ENCODE results near the gene RC3H1. TPM values are rescaled to one million over a fixed set of nuclear protein-coding genes. Genes with fewer than 3 reads are reported as not detected.

Gene RC3H1
- total and polyA plus RNA-seq, 4 donors: 2.0 to 20.7 (median 9.7) TPM

GRCh38 chr1:174003867-174004266, 18.3 kb downstream of the RC3H1 start:
- H3K4me1 ChIP-seq (ENCODE audit: control insufficient read depth in 4 of 4, insufficient read depth in 4 of 4, low read length in 3 of 4): peaks cover 0 to 1% (median 0%) of the 10 kb centered on the region in 4 donors
- TF ChIP-seq FOXA2 (IDR thresholded peaks at IDR 0.05) (no peak), GABPA (IDR thresholded peaks at IDR 0.05 in 1 of 2, conservative IDR thresholded peaks at IDR 0.05 in 1 of 2) (no peak), REST (IDR thresholded peaks at IDR 0.05) (no peak), NR2F2 (IDR thresholded peaks at IDR 0.05) (no peak), ZBTB33 (IDR thresholded peaks at IDR 0.05) (no peak), YY1 (IDR thresholded peaks at IDR 0.05) (no peak), ATF3 (IDR thresholded peaks at IDR 0.05) (no peak), TAF1 (conservative IDR thresholded peaks at IDR 0.05) (no peak), FOXA1 (IDR thresholded peaks at IDR 0.05) (no peak), HNF4G (IDR thresholded peaks at IDR 0.05) (no peak), JUND (IDR thresholded peaks at IDR 0.05) (no peak), HNF4A (conservative IDR thresholded peaks at IDR 0.05) (no peak), RXRA (IDR thresholded peaks at IDR 0.05) (no peak), EGR1 (IDR thresholded peaks at IDR 0.05; ENCODE audit: low read depth in 2 of 2) (no peak), CTCF (IDR thresholded peaks at IDR 0.05; ENCODE audit: low read depth, low read length, missing input control) (no peak), RAD21 (IDR thresholded peaks at IDR 0.05) (no peak), SP1 (IDR thresholded peaks at IDR 0.05) (no peak), MAX (IDR thresholded peaks at IDR 0.05) (no peak)
- DNase-seq (ENCODE audit: low spot score): no peak
- no peak overlapping the region for H3K27ac ChIP-seq (ENCODE audit: low read depth in 1 of 2, low read length in 2 of 2)
- H3K36me3 ChIP-seq (ENCODE audit: control insufficient read depth in 4 of 4, insufficient read depth in 3 of 4, low read depth in 1 of 4, low read length in 3 of 4): peaks cover 0 to 2% (median 0%) of the 10 kb centered on the region in 4 donors
- 99% methylated on average over 4 of the region's 4 CpGs for WGBS
- H3K4me3 ChIP-seq (ENCODE audit: low read depth in 1 of 3, low read length in 3 of 3): no peak overlapping the region
- H3K9ac ChIP-seq (ENCODE audit: low read depth in 1 of 2, low read length in 2 of 2): no peak overlapping the region
- H3K27me3 ChIP-seq (ENCODE audit: control insufficient read depth in 4 of 4, insufficient read depth in 4 of 4, low read length in 3 of 4): no peaks in the 10 kb centered on the region
- H3K9me3 ChIP-seq (ENCODE audit: control insufficient read depth in 4 of 4, low read length in 3 of 4): no peaks in the 10 kb centered on the region

All from liver (tissue), 9 donors.